Measurements from ENCODE around the gene TMEM108. TPM values are rescaled to one million over a fixed set of nuclear protein-coding genes. Genes with fewer than 3 reads are reported as not detected.

TMEM108 gene
- polyA plus RNA-seq, 1 donor from 2014 or later: 2.1 TPM

DNA sequence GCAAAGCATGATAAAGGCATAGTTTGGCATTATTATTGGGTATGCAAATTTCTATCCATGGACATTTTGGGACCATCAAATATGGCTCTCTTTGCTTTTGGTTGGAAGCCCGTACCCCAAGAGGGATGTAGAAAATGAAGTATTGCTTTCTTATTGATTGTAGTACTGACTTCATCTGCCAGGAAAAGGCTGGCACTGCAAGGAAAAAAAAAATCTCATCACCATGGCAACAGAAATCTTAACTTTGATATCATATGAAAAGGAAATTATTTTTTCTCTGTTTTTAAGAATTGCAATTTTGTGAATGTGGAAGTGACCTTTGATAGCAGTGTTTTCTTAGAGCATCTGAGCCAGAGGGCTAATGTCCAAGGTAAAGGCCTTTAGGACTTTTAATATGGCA lies 151.7 kb downstream of the TMEM108 start:
- Histone ChIP-seq H3F3A (ENCODE audit: insufficient read depth, low read length, poor library complexity, severe bottlenecking) (peaks cover 3% of the 10 kb centered on the region), H3K9me3 (ENCODE audit: low read length) (no peaks in the 10 kb centered on the region), H3K79me2 (replicated peaks; ENCODE audit: insufficient read depth, low read length) (no peaks in the 10 kb centered on the region), H3K4me2 (ENCODE audit: low read length) (no peak overlapping the region), H3K27me3 (ENCODE audit: insufficient read depth, low read depth, low read length) (no peaks in the 10 kb centered on the region), H3K4me3 (ENCODE audit: low read length) (peak overlapping the region; percentile 3), H3K27ac (ENCODE audit: low read length) (no peak overlapping the region), H3K9ac (ENCODE audit: low read length) (no peak overlapping the region), H3K9me2 (ENCODE audit: insufficient read depth, low read length) (no peaks in the 10 kb centered on the region), H2AFZ (ENCODE audit: low read depth, low read length) (no peak overlapping the region), H4K20me1 (ENCODE audit: insufficient read depth) (no peaks in the 10 kb centered on the region), H3K36me3 (ENCODE audit: insufficient read depth, low read length) (no peaks in the 10 kb centered on the region)
- TF ChIP-seq SMC3 (conservative IDR thresholded peaks at IDR 0.05; ENCODE audit: poor library complexity): no peak
- no peak for TF ChIP-seq RAD21 (conservative IDR thresholded peaks at IDR 0.05)
- no peak for TF ChIP-seq MXI1 (conservative IDR thresholded peaks at IDR 0.05; ENCODE audit: poor library complexity, severe bottlenecking)
- TF ChIP-seq EP300 (conservative IDR thresholded peaks at IDR 0.05; ENCODE audit: poor library complexity, severe bottlenecking): no peak
- TF ChIP-seq TAF1 (IDR thresholded peaks at IDR 0.05; ENCODE audit: low read depth): no peak
- TF ChIP-seq, protein P1, sequence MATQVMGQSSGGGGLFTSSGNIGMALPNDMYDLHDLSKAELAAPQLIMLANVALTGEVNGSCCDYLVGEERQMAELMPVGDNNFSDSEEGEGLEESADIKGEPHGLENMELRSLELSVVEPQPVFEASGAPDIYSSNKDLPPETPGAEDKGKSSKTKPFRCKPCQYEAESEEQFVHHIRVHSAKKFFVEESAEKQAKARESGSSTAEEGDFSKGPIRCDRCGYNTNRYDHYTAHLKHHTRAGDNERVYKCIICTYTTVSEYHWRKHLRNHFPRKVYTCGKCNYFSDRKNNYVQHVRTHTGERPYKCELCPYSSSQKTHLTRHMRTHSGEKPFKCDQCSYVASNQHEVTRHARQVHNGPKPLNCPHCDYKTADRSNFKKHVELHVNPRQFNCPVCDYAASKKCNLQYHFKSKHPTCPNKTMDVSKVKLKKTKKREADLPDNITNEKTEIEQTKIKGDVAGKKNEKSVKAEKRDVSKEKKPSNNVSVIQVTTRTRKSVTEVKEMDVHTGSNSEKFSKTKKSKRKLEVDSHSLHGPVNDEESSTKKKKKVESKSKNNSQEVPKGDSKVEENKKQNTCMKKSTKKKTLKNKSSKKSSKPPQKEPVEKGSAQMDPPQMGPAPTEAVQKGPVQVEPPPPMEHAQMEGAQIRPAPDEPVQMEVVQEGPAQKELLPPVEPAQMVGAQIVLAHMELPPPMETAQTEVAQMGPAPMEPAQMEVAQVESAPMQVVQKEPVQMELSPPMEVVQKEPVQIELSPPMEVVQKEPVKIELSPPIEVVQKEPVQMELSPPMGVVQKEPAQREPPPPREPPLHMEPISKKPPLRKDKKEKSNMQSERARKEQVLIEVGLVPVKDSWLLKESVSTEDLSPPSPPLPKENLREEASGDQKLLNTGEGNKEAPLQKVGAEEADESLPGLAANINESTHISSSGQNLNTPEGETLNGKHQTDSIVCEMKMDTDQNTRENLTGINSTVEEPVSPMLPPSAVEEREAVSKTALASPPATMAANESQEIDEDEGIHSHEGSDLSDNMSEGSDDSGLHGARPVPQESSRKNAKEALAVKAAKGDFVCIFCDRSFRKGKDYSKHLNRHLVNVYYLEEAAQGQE (IDR thresholded peaks at IDR 0.05; ENCODE audit: borderline replicate concordance): no peak
- TF ChIP-seq EZH2 (IDR thresholded peaks at IDR 0.05; ENCODE audit: borderline replicate concordance, insufficient read depth, low read length, poor library complexity, severe bottlenecking): no peak
- TF ChIP-seq, protein P2, sequence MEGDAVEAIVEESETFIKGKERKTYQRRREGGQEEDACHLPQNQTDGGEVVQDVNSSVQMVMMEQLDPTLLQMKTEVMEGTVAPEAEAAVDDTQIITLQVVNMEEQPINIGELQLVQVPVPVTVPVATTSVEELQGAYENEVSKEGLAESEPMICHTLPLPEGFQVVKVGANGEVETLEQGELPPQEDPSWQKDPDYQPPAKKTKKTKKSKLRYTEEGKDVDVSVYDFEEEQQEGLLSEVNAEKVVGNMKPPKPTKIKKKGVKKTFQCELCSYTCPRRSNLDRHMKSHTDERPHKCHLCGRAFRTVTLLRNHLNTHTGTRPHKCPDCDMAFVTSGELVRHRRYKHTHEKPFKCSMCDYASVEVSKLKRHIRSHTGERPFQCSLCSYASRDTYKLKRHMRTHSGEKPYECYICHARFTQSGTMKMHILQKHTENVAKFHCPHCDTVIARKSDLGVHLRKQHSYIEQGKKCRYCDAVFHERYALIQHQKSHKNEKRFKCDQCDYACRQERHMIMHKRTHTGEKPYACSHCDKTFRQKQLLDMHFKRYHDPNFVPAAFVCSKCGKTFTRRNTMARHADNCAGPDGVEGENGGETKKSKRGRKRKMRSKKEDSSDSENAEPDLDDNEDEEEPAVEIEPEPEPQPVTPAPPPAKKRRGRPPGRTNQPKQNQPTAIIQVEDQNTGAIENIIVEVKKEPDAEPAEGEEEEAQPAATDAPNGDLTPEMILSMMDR (IDR thresholded peaks at IDR 0.05; ENCODE audit: poor library complexity, severe bottlenecking): no peak
- no peak for TF ChIP-seq POLR2AphosphoS5 (IDR thresholded peaks at IDR 0.05)

DNA sequence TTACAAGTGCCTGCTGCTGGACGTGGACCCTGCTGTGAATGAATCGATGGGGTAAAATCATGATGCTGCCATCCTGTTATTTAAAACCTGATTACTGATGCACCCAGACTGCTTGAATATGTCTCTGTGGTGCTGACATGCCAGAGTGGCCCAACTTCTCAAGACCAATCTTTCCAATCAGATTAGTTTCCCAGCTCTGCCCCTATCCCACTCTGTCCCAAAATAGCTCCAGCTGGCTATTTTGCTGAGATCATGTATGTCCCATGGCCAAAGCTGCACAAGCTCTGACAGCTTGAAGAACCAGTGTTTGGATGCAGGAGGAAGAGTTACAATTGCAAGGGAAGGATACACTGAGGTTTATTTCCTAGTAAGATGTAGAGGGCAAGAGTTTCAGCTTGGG lies 153.6 kb downstream of the TMEM108 start:
- Histone ChIP-seq H3K79me2 (replicated peaks; ENCODE audit: insufficient read depth, low read length) (no peaks in the 10 kb centered on the region), H3K36me3 (ENCODE audit: insufficient read depth, low read length) (no peaks in the 10 kb centered on the region), H2AFZ (ENCODE audit: low read depth, low read length) (no peak overlapping the region), H4K20me1 (ENCODE audit: insufficient read depth) (no peaks in the 10 kb centered on the region), H3F3A (ENCODE audit: insufficient read depth, low read length, poor library complexity, severe bottlenecking) (peaks cover 3% of the 10 kb centered on the region), H3K27me3 (ENCODE audit: insufficient read depth, low read depth, low read length) (no peaks in the 10 kb centered on the region), H3K9me3 (ENCODE audit: low read length) (no peaks in the 10 kb centered on the region), H3K9me2 (ENCODE audit: insufficient read depth, low read length) (no peaks in the 10 kb centered on the region), H3K9ac (ENCODE audit: low read length) (no peak overlapping the region), H3K4me2 (ENCODE audit: low read length) (no peak overlapping the region), H3K27ac (ENCODE audit: low read length) (no peak overlapping the region), H3K4me3 (ENCODE audit: low read length) (no peak overlapping the region)
- TF ChIP-seq SMC3 (conservative IDR thresholded peaks at IDR 0.05; ENCODE audit: poor library complexity): no peak
- TF ChIP-seq MXI1 (conservative IDR thresholded peaks at IDR 0.05; ENCODE audit: poor library complexity, severe bottlenecking): no peak
- no peak for TF ChIP-seq POLR2AphosphoS5 (IDR thresholded peaks at IDR 0.05)
- no peak for TF ChIP-seq RAD21 (conservative IDR thresholded peaks at IDR 0.05)
- no peak for TF ChIP-seq TAF1 (IDR thresholded peaks at IDR 0.05; ENCODE audit: low read depth)

Measured in neural cell (in vitro differentiated cells).